HCT116 (cell line): ENCODE measurements around the gene SUV39H1.

Source experiments
- CTCF ChIP-seq, 3 experiments: fragments of 200-600 bp in 1 of 3; sonication (generic) in 1 of 3; IDR thresholded peaks in 2 of 3; conservative IDR thresholded peaks in 1 of 3; 2 replicates each; pipeline ENCODE4 v1.5.1; 2012 to 2017; ENCODE audit warnings: low read depth in 2 of 3, low read length in 2 of 3, antibody characterized with exemption in 1 of 3, borderline replicate concordance in 1 of 3, control low read depth in 1 of 3, mild to moderate bottlenecking in 1 of 3, mixed read lengths in 1 of 3, mixed run types in 1 of 3, moderate library complexity in 1 of 3; ENCODE audit not compliant: insufficient read depth in 1 of 3
- EZH2 ChIP-seq: fragments of 200-600 bp; sonication (generic); IDR thresholded peaks from 2 replicates; pipeline ENCODE4 v1.6.1; 2017; ENCODE audit warnings: antibody characterized with exemption, mixed run types
- EZH2phosphoT487 ChIP-seq: fragments of 200-600 bp; IDR thresholded peaks from 2 replicates; pipeline ENCODE4 v1.6.1; 2018; ENCODE audit warnings: antibody characterized with exemption, borderline replicate concordance
- FOSL1 ChIP-seq: IDR thresholded peaks from 2 replicates; pipeline ENCODE4 v1.6.1; 2012; ENCODE audit warnings: low read depth
- POLR2A ChIP-seq: IDR thresholded peaks from 2 replicates; pipeline ENCODE4 v1.7.0; 2011; ENCODE audit warnings: borderline replicate concordance; ENCODE audit not compliant: insufficient read depth, insufficient read length; ENCODE audit errors: extremely low read depth
- RAD21 ChIP-seq: IDR thresholded peaks from 2 replicates; pipeline ENCODE4 v1.6.1; 2012; ENCODE audit warnings: low read depth, mild to moderate bottlenecking
- SIN3A ChIP-seq: IDR thresholded peaks from 2 replicates; pipeline ENCODE4 v1.6.1; 2012; ENCODE audit warnings: low read depth
- SP1 ChIP-seq: IDR thresholded peaks from 2 replicates; pipeline ENCODE4 v1.6.1; 2012; ENCODE audit warnings: low read depth
- SRF ChIP-seq: IDR thresholded peaks from 2 replicates; pipeline ENCODE4 v1.6.1; 2012; ENCODE audit warnings: low read depth
- TCF7L2 ChIP-seq: IDR thresholded peaks from 2 replicates; pipeline ENCODE4 v1.7.0; 2011; ENCODE audit warnings: borderline replicate concordance, inconsistent platforms; ENCODE audit not compliant: insufficient read depth, insufficient read length; ENCODE audit errors: extremely low read depth
- YY1 ChIP-seq: IDR thresholded peaks from 2 replicates; pipeline ENCODE4 v1.6.1; 2011; ENCODE audit warnings: low read length, low read depth, moderate library complexity, mild to moderate bottlenecking; ENCODE audit not compliant: insufficient replicate concordance; ENCODE audit errors: extremely low read depth
- ZBTB33 ChIP-seq: IDR thresholded peaks from 2 replicates; pipeline ENCODE4 v1.6.1; 2011; ENCODE audit warnings: mild to moderate bottlenecking, low read length, moderate library complexity; ENCODE audit not compliant: insufficient replicate concordance; ENCODE audit errors: extremely low read depth
- ZNF274 ChIP-seq: fragments of 200-500 bp; sonication (Bioruptor generic); IDR thresholded peaks from 2 replicates; pipeline ENCODE4 v1.6.1; 2014; ENCODE audit warnings: mild to moderate bottlenecking, low read depth, low read length, inconsistent platforms

GRCh38 chrX:48705871-48706270 lies 9.3 kb downstream of the SUV39H1 start:
- TF ChIP-seq SIN3A (no peak), CTCF (IDR thresholded peaks at IDR 0.05 in 2 of 3, conservative IDR thresholded peaks at IDR 0.05 in 1 of 3; ENCODE audit: borderline replicate concordance in 1 of 3, insufficient read depth in 1 of 3, low read depth in 2 of 3, low read length in 2 of 3) (no peak), ZBTB33 (no peak), EZH2phosphoT487 (no peak), RAD21 (no peak), POLR2A (no peak), SRF (no peak), TCF7L2 (no peak), FOSL1 (no peak), SP1 (no peak), YY1 (no peak), ZNF274 (no peak), EZH2 (no peak)
